Ramos (cell line): ENCODE data around the gene DNASE1L3.

Source experiments
- in situ Hi-C: fragments of 300-500 bp; cut with MboI; formaldehyde crosslinking; loops from one replicate; pipeline ENCODE4 v1.14.3; 2022; ENCODE audit warnings: low sequenced_read_pairs; ENCODE audit not compliant: unreplicated experiment

DNASE1L3 gene

DNA sequence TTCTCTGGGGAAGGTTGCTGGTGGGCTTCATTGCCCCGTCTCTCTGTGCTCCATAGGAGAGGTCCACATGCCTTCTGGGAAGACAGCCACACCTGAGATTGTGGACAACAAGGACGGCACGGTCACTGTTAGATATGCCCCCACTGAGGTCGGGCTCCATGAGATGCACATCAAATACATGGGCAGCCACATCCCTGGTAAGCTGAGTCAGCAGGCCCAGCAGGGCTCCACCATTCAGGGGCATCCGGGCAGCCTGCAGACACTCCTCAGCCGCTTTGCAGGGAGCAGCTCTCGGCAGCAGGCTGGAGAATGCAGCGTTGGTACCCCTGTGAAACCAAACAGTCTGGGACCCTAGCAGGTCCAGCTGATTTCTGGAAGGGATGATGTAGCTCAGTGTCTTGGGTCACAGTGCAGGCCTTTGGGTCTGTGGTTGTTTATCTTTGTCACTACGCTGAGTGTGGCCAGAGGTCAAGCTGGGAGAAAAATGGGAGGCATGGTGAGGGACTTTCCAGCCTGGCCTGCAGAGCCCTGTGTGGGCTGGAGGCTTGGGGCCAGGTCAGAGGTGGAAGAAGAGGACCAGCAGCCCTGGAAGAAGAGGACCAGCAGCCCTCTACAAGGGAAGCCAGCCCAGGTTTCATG, 67.2 kb downstream of the DNASE1L3 start:
- in situ Hi-C loops = no loop called here
